Measurements from ENCODE around the gene BACH2.
"Not testable (repeated sequence)": the region's sequence is repeated elsewhere in the genome, so short reads cannot be mapped to it uniquely, and the experiment has no call there.

The BACH2 gene

GRCh38 chr6:90284236-90285041, 12.2 kb downstream of the BACH2 start:
- Histone ChIP-seq H3K27me3 (ENCODE audit: insufficient read depth, low read depth) (no peaks in the 10 kb centered on the region), H2AFZ (ENCODE audit: low read depth) (peak overlapping the region; percentile 13; the same call in 1 of the 2 replicates), H3K79me2 (ENCODE audit: insufficient read depth, low read depth) (peaks cover 15% of the 10 kb centered on the region; the same call in 1 of the 2 replicates), H3K4me2 (peak overlapping the region; percentile 91), H3K36me3 (ENCODE audit: insufficient read depth) (no peaks in the 10 kb centered on the region), H3K27ac (peak overlapping the region; percentile 96), H3K4me1 (ENCODE audit: low read depth, poor library complexity, severe bottlenecking) (peaks cover 55% of the 10 kb centered on the region), H3K4me3 (IDR thresholded peaks at IDR 0.05; ENCODE audit: insufficient read depth, low read depth, low read length) (no peak overlapping the region), H4K20me1 (ENCODE audit: insufficient read depth) (no peaks in the 10 kb centered on the region), H3K9ac (peak overlapping the region; percentile 77)
- TF ChIP-seq CTCF (conservative IDR thresholded peaks at IDR 0.05; ENCODE audit: low read depth, low read length): no peak

- H4K20me1 ChIP-seq (ENCODE audit: insufficient read depth); H2AFZ ChIP-seq (ENCODE audit: low read depth); H3K36me3 ChIP-seq (ENCODE audit: insufficient read depth); H3K4me2 ChIP-seq; H3K27ac ChIP-seq; H3K27me3 ChIP-seq (ENCODE audit: insufficient read depth, low read depth); H3K4me3 ChIP-seq (IDR thresholded peaks at IDR 0.05; ENCODE audit: insufficient read depth, low read depth, low read length); H3K9ac ChIP-seq: not testable (repeated sequence)
- peaks cover 36% of the 10 kb centered on the region for H3K4me1 ChIP-seq (ENCODE audit: low read depth, poor library complexity, severe bottlenecking)
- H3K79me2 ChIP-seq (ENCODE audit: insufficient read depth, low read depth): peaks cover 15% of the 10 kb centered on the region; the same call in 1 of the 2 replicates
Measured at GRCh38 chr6:90282265-90282664, 14.4 kb downstream of the BACH2 start.

GRCh38 chr6:90278129-90278528, 18.5 kb downstream of the BACH2 start:
- no peak overlapping the region for H3K4me2 ChIP-seq
- no peaks in the 10 kb centered on the region for H4K20me1 ChIP-seq (ENCODE audit: insufficient read depth)

DNA sequence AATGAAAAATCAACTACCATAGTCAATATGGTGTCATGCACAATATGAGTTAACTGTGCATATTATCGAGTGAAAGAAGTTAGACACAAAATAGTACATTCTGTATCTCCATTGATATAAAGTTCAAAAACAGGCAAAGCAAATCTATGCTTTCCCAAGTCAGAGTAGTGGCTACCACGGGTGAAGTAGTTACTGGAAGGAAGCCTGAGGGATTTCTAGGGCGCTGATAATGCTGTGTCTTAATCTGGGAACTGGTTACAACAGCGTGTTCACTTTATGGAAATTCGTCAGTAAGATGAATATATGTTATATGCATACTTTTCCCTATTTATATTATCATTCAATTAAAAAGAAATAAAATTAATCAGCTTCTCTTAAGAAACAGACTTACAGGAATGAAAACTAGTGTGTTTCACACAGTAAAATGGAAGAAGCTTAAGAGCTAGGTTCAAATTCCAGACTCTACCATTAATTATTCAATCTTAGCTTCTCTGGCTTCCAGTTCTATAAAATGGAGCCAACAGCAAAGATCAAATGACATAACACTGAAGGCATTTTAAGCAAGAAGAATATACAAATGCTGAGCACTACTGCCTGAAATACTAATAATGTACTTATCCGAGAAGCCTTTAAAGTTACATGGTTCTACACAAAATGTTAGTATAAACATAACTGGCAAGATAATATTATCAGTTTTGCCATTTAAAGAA, 19.2 kb downstream of the BACH2 start:
- no peaks in the 10 kb centered on the region for H3K27me3 ChIP-seq (ENCODE audit: insufficient read depth, low read depth)

More at GRCh38 chr6:90278129-90278528, 18.5 kb downstream of the BACH2 start:
- Histone ChIP-seq H3K27me3 (ENCODE audit: insufficient read depth, low read depth) (no peaks in the 10 kb centered on the region), H3K4me3 (IDR thresholded peaks at IDR 0.05; ENCODE audit: insufficient read depth, low read depth, low read length) (no peak overlapping the region), H3K36me3 (ENCODE audit: insufficient read depth) (no peaks in the 10 kb centered on the region), H3K27ac (no peak overlapping the region), H2AFZ (ENCODE audit: low read depth) (no peak overlapping the region), H3K4me1 (ENCODE audit: low read depth, poor library complexity, severe bottlenecking) (peaks cover 6% of the 10 kb centered on the region), H3K79me2 (ENCODE audit: insufficient read depth, low read depth) (peaks cover 11% of the 10 kb centered on the region; the same call in 1 of the 2 replicates), H3K9ac (no peak overlapping the region)
- TF ChIP-seq CTCF (conservative IDR thresholded peaks at IDR 0.05; ENCODE audit: low read depth, low read length): no peak

More for the DNA sequence above, 19.2 kb downstream of the BACH2 start:
- H3K79me2 ChIP-seq (ENCODE audit: insufficient read depth, low read depth): peaks cover 4% of the 10 kb centered on the region; the same call in 1 of the 2 replicates
- H3K9ac ChIP-seq: no peak overlapping the region
- H3K36me3 ChIP-seq (ENCODE audit: insufficient read depth): no peaks in the 10 kb centered on the region
- H3K4me2 ChIP-seq: no peak overlapping the region
- H2AFZ ChIP-seq (ENCODE audit: low read depth): no peak overlapping the region
- no peak overlapping the region for H3K27ac ChIP-seq
- no peak overlapping the region for H3K4me3 ChIP-seq (IDR thresholded peaks at IDR 0.05; ENCODE audit: insufficient read depth, low read depth, low read length)
- no peaks in the 10 kb centered on the region for H4K20me1 ChIP-seq (ENCODE audit: insufficient read depth)
- no peaks in the 10 kb centered on the region for H3K4me1 ChIP-seq (ENCODE audit: low read depth, poor library complexity, severe bottlenecking)
- TF ChIP-seq CTCF (conservative IDR thresholded peaks at IDR 0.05; ENCODE audit: low read depth, low read length): no peak
